SK-N-SH (cell line): ENCODE results near the gene FAAP20. TPM values are rescaled to one million over a fixed set of nuclear protein-coding genes. Genes with fewer than 3 reads are reported as not detected.

ENCODE experiments used
- CTCF ChIA-PET: fragments of 300-600, 350-600 bp; formaldehyde crosslinking; extraction: SDS; loops from one replicate; lab custom pipeline; 2021; lab: Yijun Ruan, JAX
- POLR2A ChIA-PET: fragments of 350-600 bp; sonication (Branson Sonifier 250); formaldehyde crosslinking; extraction: SDS; loops from one replicate; lab custom pipeline; 2020; ENCODE audit warnings: antibody characterized with exemption, inconsistent platforms; lab: Yijun Ruan, JAX
- DNase-seq: peaks from one replicate; pipeline ENCODE4 v3.0.0; 2012
- H2AFZ ChIP-seq: fragments of 200-600 bp; sonication (generic); 2 replicates; pipeline ENCODE4 v1.8.1; 2016; ENCODE audit warnings: antibody characterized with exemption, mild to moderate bottlenecking, low read depth
- H3F3A ChIP-seq: fragments of 200-600 bp; sonication (generic); replicated peaks from 2 replicates; pipeline ENCODE3; 2016; ENCODE audit warnings: antibody characterized with exemption, mild to moderate bottlenecking; ENCODE audit not compliant: insufficient read depth
- H3K27ac ChIP-seq, 2 experiments: fragments of 200-500 bp in 1 of 2; fragments of 200-600 bp in 1 of 2; sonication (Bioruptor generic) in 1 of 2; sonication (generic), shearing (Covaris generic) in 1 of 2; 2 replicates each; pipeline versions ENCODE4 v1.5.1 to v1.6.1; 2014 to 2016; ENCODE audit warnings: low read depth in 2 of 2, inconsistent platforms in 1 of 2, low read length in 1 of 2, mild to moderate bottlenecking in 1 of 2, mixed read lengths in 1 of 2
- H3K27me3 ChIP-seq: fragments of 200-600 bp; sonication (generic), shearing (Covaris generic); 2 replicates; pipeline ENCODE4 v1.6.1; 2016; ENCODE audit warnings: mixed run types; ENCODE audit not compliant: insufficient read depth
- H3K36me3 ChIP-seq, 2 experiments: fragments of 200-500 bp in 1 of 2; fragments of 200-600 bp in 1 of 2; sonication (Bioruptor generic) in 1 of 2; sonication (generic) in 1 of 2; replicated peaks in 1 of 2; 2 replicates each; pipeline versions ENCODE3 to v1.5.1; 2014 to 2016; ENCODE audit warnings: low read length in 1 of 2, mild to moderate bottlenecking in 1 of 2; ENCODE audit not compliant: insufficient read depth in 2 of 2, control insufficient read depth in 1 of 2
- H3K4me1 ChIP-seq, 2 experiments: fragments of 200-500 bp in 1 of 2; fragments of 200-600 bp in 1 of 2; sonication (Bioruptor generic) in 1 of 2; sonication (generic), shearing (Covaris generic) in 1 of 2; 2 replicates each; pipeline versions ENCODE4 v1.5.1 to v1.6.1; 2014 to 2016; ENCODE audit warnings: low read depth in 1 of 2, low read length in 1 of 2, mixed run types in 1 of 2; ENCODE audit not compliant: insufficient read depth in 2 of 2, control insufficient read depth in 1 of 2
- H3K4me2 ChIP-seq: fragments of 200-600 bp; sonication (generic), shearing (Covaris generic); 2 replicates; pipeline ENCODE4 v1.6.1; 2017; ENCODE audit warnings: mixed run types
- H3K4me3 ChIP-seq, 2 experiments: fragments of 200-500 bp in 1 of 2; fragments of 200-600 bp in 1 of 2; sonication (Bioruptor generic) in 1 of 2; sonication (generic), shearing (Covaris generic) in 1 of 2; 2 replicates each; pipeline versions ENCODE4 v1.5.1 to v1.8.1; 2014 to 2016; ENCODE audit warnings: low read depth in 2 of 2, inconsistent platforms in 1 of 2, low read length in 1 of 2, mild to moderate bottlenecking in 1 of 2, mixed read lengths in 1 of 2, moderate library complexity in 1 of 2
- H3K79me2 ChIP-seq: fragments of 200-600 bp; sonication (generic); 2 replicates; pipeline ENCODE4 v1.8.1; 2017; ENCODE audit warnings: mild to moderate bottlenecking; ENCODE audit not compliant: insufficient read depth
- H3K9ac ChIP-seq: fragments of 200-600 bp; sonication (generic); 2 replicates; pipeline ENCODE4 v1.6.1; 2017; ENCODE audit warnings: mixed run types
- H3K9me2 ChIP-seq: fragments of 200-600 bp; sonication (generic); 2 replicates; pipeline ENCODE4 v1.6.1; 2017; ENCODE audit warnings: mixed run types
- H3K9me3 ChIP-seq: fragments of 200-600 bp; sonication (generic); 2 replicates; pipeline ENCODE4 v1.6.1; 2017; ENCODE audit warnings: mixed run types, mild to moderate bottlenecking, moderate library complexity
- H4K20me1 ChIP-seq: fragments of 200-600 bp; sonication (generic); 2 replicates; pipeline ENCODE4 v1.6.1; 2017; ENCODE audit warnings: mild to moderate bottlenecking, mixed run types; ENCODE audit not compliant: insufficient read depth
- EZH2phosphoT487 ChIP-seq: fragments of 200-600 bp; sonication (generic); IDR thresholded peaks from 2 replicates; pipeline ENCODE4 v1.6.1; 2017; ENCODE audit warnings: low read depth, mixed run types, mild to moderate bottlenecking, antibody characterized with exemption, moderate library complexity, borderline replicate concordance
- FOXM1 ChIP-seq: IDR thresholded peaks from 2 replicates; pipeline ENCODE4 v1.4.0; 2012; ENCODE audit warnings: low read depth, mild to moderate bottlenecking
- MAX ChIP-seq: IDR thresholded peaks from 2 replicates; pipeline ENCODE4 v1.4.0; 2012; ENCODE audit warnings: low read depth
- NFIC ChIP-seq: IDR thresholded peaks from 2 replicates; pipeline ENCODE4 v1.4.0; 2012; ENCODE audit warnings: borderline replicate concordance
- PBX3 ChIP-seq: IDR thresholded peaks from 2 replicates; pipeline ENCODE4; 2012
- SIN3A ChIP-seq: IDR thresholded peaks from 2 replicates; pipeline ENCODE4 v1.6.1; 2012; ENCODE audit warnings: low read depth, mild to moderate bottlenecking, low read length, moderate library complexity, borderline replicate concordance
- TCF12 ChIP-seq: IDR thresholded peaks from 2 replicates; pipeline ENCODE4 v1.4.0; 2012
- ZBTB33 ChIP-seq: IDR thresholded peaks from 2 replicates; pipeline ENCODE4 v1.4.0; 2012; ENCODE audit warnings: low read depth, borderline replicate concordance
- WGBS: methylation state at CpG from one replicate; pipeline ENCODE4 v1.1.6; 2017; ENCODE audit warnings: low lambda C conversion rate; 5-methylcytosine and 5-hydroxymethylcytosine counted together
- polyA plus RNA-seq, 3 experiments: library from polyadenylated mRNA; depleted of rRNA; stranded (reverse); fragments of >200 nt; gene quantifications; 2 replicates each; pipeline ENCODE4 v1.2.3, GENCODE V29; 2012

Gene FAAP20
- polyA plus RNA-seq, 1 of the 3 experiments (the other 2 are of a cell fraction): 58.3 TPM

- 0 out of 2 replicates have a peak, but pooled peaks have one; percentile 2 for TF ChIP-seq PBX3
Measured at GRCh38 chr1:2194898-2195673, 514 bp upstream of the FAAP20 start (continued).

- Histone ChIP-seq H3K27me3 (no peaks in the 10 kb centered on the region), H3F3A (peaks cover 4% of the 10 kb centered on the region), H3K9ac (peak overlapping the region; percentile 67; the same call in 1 of the 2 replicates), H3K4me1 (peaks cover 0 to 46% of the 10 kb centered on the region in 2 experiments; a peak in 1 of 4 replicates), H3K9me2 (no peaks in the 10 kb centered on the region), H4K20me1 (no peaks in the 10 kb centered on the region), H3K4me3 (peak overlapping the region; percentile 62 to 68), H2AFZ (no peak overlapping the region), H3K27ac (peak overlapping the region in 1 of 2 experiments; percentile 79; a peak in 2 of 4 replicates), H3K36me3 (no peaks in the 10 kb centered on the region), H3K4me2 (peak overlapping the region; percentile 87), H3K79me2 (peaks cover 36% of the 10 kb centered on the region), H3K9me3 (no peaks in the 10 kb centered on the region)
- CTCF ChIA-PET: interaction anchor here (0.8 to 11.4 kb wide), 5 partner anchors 19 to 196 kb away, joined by 3 to 292 read pairs (median 53); partner anchors contain the start of genes MORN1 and RER1
- no peak for DNase-seq
- WGBS: 26% methylated on average over 12 of the region's 44 CpGs
- POLR2A ChIA-PET: no interaction called here
- no peak for TF ChIP-seq SIN3A
- no peak for TF ChIP-seq FOXM1
- no peak for TF ChIP-seq MAX
- no peak for TF ChIP-seq ZBTB33
- TF ChIP-seq NFIC: no peak
- no peak for TF ChIP-seq EZH2phosphoT487
- no peak for TF ChIP-seq TCF12
Measured at GRCh38 chr1:2193514-2194281, 874 bp downstream of the FAAP20 start.
